Left kidney (tissue), 2 donors: ENCODE data around the gene LAMTOR3. TPM values are rescaled to one million over a fixed set of nuclear protein-coding genes. Genes with fewer than 3 reads are reported as not detected.

Source experiments
- DNase-seq: peaks from one replicate; pipeline ENCODE4 v3.0.0-alpha.2; 2013
- polyA plus RNA-seq: library from polyadenylated mRNA; unstranded; fragments of 120-200 nt; gene quantifications from one replicate; pipeline ENCODE4 v1.2.1, GENCODE V29; 2013; ENCODE audit not compliant: insufficient read length

The LAMTOR3 gene
- polyA plus RNA-seq, 1 donor = 95.4 TPM

- no peak for DNase-seq
These were observed 26.1 kb downstream of the LAMTOR3 start for GRCh38 chr4:99868126-99868596.

DNA sequence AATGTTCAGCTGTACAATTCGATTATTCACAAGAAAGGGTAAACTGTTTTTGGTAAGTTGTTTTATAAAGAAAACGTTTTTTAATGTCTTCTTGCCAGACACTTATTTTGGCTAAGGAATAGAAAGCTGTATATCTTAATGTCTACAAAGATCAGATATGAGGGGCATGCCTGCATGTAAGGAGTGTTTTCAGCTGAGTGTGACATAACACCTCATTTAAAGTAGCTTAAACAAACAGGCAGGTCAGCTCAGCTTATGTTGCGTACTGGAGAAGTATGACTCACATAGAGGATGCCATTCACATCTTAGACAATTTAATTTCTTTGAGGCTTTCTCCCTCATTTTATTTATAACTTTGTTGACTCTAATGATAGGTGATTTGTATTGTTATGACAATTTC is 30.4 kb downstream of the LAMTOR3 start:
- no peak for DNase-seq

DNA sequence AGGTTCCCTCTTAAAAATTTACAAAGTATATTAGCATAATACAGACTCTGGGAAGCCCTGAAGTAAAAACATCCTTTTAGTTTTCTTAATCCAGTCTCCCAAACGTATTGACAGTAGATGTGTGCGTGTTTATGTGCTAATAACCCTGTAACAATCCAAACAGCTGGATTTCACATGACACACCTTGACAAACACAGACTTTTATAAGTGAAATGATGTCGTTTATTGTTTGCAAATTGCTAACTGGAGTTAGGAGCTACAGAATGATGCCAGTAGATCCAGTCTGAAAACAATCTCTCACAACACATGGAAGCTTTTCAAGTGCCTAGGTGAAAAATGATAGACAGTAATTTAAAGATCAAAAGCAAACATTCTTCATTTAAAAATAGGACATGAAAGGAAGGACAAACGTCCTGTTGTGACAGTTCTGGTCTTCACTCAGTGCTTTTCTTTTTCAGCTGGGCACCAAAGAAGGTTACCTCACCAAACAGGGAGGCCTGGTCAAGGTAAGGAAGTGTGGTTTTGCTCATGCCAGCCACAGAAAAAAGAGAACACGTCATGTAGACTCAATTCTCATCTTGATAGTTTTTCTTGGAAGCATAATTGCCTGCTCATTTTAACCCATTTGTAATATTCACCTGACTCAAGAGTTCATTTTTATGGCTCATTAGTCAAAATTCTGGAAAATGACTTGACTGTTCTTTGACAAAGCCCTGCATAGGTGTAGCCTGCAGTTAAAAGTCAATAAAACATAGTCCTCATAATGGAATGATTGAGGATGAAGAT is 32.9 kb downstream of the LAMTOR3 start:
- DNase-seq = no peak

- DNase-seq = no peak
These were observed 33.7 kb downstream of the LAMTOR3 start for GRCh38 chr4:99860521-99860920.

DNA sequence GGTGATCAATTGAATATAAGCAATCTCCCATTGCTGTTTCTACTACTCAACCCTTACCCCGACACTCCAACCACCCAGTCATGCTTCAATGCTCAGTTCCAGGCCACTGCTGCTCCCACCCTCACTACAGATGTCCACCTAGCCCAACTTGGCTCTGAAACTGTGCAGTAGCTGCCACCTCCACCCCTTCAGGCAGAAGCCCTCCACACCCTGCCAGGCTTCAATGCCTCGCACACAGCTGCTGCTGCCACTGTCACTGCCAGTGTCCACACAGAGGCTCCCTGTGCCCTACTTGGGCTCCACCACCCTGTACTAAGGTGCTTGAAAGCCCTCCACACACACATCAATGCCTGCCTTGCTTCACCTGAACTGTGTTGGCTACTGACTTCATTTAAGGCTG is 34.6 kb downstream of the LAMTOR3 start:
- no peak for DNase-seq

GRCh38 chr4:99857307-99857706 is 36.9 kb downstream of the LAMTOR3 start:
- DNase-seq = no peak

DNA sequence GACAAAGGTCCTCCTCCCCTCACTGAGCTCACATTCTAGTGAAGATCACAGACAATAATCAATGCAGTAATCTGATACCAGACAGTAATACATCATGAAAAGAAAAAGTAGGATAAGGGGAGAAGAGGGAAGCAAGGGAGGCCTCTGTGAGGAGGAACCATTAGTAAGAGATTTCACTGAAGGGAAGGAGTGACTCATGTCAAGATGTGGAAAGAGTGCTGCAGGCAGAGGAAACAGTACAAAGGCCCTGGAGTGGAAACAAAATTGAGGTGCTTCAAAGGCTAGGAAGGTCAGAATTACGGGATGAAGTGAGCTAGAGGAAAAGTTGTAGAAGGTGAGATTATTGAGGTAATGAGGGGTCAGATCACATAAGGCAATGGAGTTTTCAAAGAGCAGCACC is 38.1 kb downstream of the LAMTOR3 start:
- no peak for DNase-seq

GRCh38 chr4:99855678-99856077 is 38.5 kb downstream of the LAMTOR3 start:
- no peak for DNase-seq

DNA sequence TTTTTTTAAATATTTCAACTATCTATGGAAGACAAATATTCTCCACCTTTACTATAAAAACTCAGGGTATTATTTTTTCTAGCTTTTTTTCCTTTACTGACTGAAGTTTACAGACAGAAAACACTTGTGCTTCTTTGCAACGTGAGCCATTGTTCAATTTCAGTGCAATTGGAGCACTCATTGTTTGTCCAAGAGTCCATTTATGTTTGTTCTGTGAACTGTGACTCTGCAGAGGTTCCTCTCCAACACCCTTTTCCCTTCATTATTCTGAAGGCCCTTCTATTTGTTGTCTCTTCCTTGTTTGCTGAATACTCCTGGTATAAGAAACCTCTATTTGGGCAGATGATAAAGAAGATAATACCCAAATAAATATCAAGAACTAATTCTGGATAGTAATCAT is 40.2 kb downstream of the LAMTOR3 start:
- no peak for DNase-seq

- DNase-seq = no peak
These were observed 41.0 kb downstream of the LAMTOR3 start for GRCh38 chr4:99853190-99853589.

DNA sequence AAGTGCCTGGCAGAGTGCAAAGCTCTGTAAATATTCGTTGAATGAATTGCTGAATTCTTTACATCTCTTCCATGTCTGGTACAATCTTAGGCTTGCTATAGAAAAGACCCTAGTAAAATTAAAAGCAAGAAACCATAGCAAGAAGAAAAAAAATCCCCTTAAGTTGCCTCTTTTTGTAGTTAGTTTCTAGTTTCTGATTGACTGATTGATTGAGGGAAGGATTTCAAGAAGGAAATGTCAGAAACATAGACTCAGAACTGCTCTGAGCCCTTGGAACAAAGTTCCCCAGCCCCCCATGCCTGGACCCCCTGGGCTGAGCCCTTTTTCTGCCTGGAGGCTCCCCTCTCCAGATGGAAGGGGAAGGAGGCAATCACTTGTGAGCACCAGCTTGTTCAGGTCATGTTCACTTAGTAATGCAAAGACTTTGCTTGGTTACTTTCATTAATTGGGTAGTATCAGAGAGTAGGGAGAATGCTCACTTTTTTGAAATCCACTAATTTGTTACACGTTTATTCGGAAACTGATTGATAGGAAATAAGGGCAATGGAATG is 42.0 kb downstream of the LAMTOR3 start:
- no peak for DNase-seq

DNA sequence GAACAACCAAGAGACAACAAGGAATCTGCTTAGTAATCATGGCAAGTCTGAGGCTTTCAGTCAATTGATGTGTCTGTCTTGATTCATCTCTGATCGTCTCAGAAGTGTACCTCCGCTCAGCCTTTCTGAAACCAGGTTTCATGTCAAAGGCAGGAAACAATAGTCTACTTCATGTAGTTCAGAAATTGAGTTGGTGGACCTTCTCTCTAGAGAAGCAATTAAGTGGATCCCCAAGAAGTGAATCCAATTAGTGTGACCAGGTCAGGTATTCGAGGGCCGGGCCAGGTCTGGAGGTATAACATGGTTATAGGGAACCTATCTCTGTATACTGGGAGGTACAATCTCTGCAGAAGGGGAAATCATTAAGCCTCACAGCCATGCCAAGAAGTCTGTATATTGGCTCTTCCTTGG is 45.6 kb downstream of the LAMTOR3 start:
- no peak for DNase-seq

DNA sequence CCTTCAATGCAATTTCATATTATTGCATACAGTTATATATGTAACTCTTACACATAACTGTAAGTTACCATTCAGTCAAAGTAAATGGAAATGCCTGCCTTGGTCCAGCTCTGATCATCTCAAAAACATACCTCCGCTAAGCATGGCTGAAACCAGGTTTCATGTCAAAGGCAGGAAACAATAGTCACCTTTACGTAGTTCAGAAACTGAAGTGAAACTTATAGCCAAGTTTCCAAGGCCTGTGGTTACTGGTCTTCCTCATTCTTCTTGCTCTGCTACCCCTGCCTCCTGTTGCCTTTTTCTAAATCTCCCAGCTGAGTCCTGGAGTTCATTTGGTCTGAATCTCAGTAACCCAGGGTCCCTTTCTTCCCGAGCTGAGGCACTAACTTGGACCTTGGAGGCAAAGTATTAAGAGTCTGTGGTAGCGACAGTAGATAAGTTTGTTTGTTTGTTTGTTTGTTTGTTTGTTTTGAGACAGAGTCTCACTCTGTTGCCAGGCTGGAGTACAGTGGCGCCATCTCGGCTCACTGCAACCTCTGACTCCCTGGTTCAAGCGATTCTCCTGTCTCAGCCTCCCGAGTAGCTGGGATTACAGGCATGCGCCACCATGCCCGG is 46.8 kb downstream of the LAMTOR3 start:
- no peak for DNase-seq

DNA sequence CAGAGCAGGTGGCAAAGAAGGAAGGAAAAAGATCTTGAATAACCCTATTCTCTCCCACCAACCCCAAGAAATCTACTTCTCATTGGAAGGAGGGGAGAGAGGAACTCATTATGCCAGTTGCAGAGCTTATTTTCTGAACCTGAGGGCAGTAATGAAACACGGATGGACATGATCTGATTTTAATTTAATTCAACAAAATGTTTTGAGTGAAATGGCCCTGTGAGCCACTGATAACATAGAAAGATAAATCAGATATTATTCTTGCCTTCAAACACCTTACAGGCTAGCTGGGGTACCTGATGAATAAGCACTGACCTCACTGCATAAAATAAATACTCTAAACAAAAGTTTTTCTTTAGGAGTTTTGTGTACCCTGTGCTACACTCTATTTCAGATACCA is 47.3 kb downstream of the LAMTOR3 start:
- DNase-seq = no peak

DNA sequence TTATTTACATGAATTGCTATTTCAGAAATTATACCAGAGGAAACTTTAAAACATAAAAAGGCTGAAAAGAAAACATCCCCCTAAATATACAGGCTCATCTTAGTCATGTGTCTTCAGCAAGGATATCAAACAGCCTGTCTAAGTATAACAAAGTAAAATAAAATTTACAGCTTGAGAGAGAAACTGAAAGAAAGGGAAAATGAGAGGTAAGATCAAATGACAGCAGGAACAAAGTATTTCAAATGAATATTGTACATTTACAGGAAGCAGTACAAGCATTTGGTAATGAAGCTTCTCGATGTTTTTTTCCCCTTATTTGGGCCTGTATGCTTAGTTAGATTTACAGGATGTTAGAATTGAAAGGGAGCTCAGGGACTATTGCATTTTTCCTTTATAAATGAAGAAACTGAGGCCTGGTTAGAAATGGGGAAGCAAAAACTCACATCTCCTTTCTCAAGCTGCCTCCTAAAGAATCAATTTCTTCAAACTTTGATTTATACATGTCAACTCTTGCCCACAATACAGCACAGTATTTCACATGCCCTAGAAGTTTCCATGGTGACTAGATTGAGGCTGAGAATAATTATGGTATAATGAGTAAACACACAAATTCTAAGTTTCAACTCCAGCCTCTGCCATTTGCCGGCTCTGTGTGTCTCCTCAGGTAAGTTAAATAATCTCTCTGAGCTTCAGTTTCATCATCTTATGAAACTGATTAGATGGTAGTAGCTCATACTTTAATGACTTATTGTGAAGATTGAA is 48.3 kb downstream of the LAMTOR3 start:
- DNase-seq = no peak

GRCh38 chr4:99845179-99845578 is 49.0 kb downstream of the LAMTOR3 start:
- DNase-seq = no peak

DNA sequence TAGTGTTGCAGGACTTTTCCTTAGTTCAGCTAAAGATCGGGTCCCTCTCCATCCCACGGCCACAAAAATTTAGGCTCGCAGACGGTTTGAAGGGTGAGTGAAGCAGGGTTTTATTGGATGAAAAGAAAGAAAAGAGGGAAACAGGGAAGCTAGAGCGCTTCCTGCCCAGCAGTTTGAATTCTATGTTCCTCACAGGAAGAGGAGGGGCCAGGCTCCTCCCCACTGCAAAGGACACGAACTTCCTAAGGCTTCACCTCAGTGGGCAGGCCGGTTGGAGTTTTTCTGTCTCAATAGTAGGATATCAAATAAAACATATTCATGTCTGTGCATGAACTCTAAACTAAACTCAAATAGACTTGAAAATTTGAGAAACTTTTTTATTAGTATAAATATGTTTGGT is 50.2 kb downstream of the LAMTOR3 start:
- no peak for DNase-seq

GRCh38 chr4:99843413-99843812 is 50.8 kb downstream of the LAMTOR3 start:
- DNase-seq = no peak

DNA sequence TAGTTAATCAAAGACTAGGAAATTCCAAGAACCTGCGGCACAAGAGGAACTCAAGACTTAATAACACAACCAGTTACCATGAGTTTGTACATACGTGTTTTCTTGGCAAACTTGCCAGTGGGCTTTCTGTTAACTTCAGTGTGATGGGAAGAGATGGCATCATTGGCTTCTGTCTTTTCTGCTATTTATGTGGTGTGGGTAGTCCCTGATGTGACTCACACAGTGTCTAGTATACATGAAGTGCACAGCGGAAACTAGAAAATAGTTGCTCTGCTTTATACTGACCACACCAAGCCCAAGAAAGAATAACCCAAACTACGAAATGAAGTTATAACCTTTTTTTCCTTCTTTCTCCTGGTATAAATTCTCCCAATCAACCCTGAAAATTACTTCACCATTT is 53.1 kb downstream of the LAMTOR3 start:
- no peak for DNase-seq

DNA sequence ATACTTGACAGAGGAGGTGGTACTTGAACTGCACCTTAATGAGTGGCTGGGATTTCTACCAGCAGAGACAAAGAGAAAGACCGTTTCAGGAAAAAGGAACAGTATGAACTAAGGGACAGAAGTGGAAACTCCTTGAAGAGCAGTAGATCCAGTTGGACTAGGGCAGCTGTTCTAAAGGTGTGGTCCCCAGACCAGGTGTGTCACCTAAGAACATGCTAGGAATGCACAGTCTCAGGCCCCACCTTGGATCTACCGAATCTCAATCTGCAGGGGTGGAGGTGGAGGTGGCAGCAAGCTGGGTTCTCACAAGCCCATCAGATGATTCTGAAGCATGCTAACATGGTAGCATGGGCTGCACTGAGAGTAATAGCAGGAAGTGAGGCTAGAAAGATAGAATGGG is 55.3 kb downstream of the LAMTOR3 start:
- no peak for DNase-seq

- no peak for DNase-seq
These were observed 58.3 kb downstream of the LAMTOR3 start for GRCh38 chr4:99835942-99836341.

DNA sequence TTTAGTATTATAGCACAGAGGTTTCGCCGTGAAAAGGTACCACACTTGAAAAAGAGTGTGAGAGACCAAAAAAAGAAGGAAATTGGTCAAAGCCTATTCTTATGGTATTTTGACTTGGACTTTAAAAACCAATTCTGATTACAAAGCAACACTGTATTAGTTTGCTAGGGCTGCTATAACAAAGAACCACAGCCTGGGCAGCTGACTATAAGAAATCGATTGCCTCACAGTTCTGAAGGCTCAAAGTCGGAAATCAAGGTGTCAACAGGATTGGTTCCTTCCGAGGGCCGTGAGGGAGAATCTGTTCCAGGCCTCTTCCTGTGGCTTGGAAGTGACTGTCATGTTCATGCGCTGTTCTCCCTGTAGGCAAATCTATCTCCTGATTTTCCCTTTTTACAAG is 59.7 kb downstream of the LAMTOR3 start:
- DNase-seq = no peak

DNA sequence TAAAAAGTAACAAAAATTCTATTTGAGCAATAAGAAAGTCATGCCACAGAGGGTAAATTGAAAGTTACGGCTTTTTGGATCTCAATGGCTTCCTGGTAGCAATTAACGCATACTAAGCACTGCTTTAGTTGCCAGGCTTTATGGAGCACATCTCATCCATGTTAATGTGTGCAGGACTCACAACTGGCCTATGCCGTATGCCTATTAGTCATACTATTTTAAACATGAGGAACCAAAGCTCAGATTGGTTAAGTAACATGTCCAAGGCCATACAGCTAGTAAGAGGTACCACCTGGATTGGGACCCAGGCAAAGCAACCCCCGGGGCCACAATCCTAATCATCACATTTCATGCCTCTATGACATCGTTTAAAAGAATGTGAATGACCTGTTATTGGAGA is 60.5 kb downstream of the LAMTOR3 start:
- no peak for DNase-seq
